HepG2 (cell line): ENCODE data around the gene FAM83G. TPM values are rescaled to one million over a fixed set of nuclear protein-coding genes. Genes with fewer than 3 reads are reported as not detected.

Source experiments
- CHD2 ChIP-seq: IDR thresholded peaks from 2 replicates; pipeline ENCODE4 v1.6.1; 2011; ENCODE audit warnings: low read depth, low read length, improper control_type of control experiment
- CHD4 ChIP-seq: fragments of 200-600 bp; sonication (generic); IDR thresholded peaks from 2 replicates; pipeline ENCODE4 v1.7.0; 2017; ENCODE audit warnings: mild to moderate bottlenecking, low read length, borderline replicate concordance
- E2F1 ChIP-seq: sonication (generic); formaldehyde crosslinking; IDR thresholded peaks from 2 replicates; pipeline ENCODE4 v1.5.0; 2020; ENCODE audit warnings: missing genetic modification reagents
- ELF3 ChIP-seq: IDR thresholded peaks from 2 replicates; pipeline ENCODE4 v1.6.1; 2016; ENCODE audit warnings: missing genetic modification reagents, missing compliant biosample characterization
- HMGXB4 ChIP-seq, 2 experiments: sonication (generic) in 1 of 2; formaldehyde crosslinking in 1 of 2; IDR thresholded peaks; 2 replicates each; pipeline versions ENCODE4 v1.4.0 to v1.6.1; 2018 to 2020; ENCODE audit warnings: missing genetic modification reagents in 2 of 2, borderline replicate concordance in 1 of 2, low read depth in 1 of 2, mild to moderate bottlenecking in 1 of 2, missing biosample characterization in 1 of 2
- KIAA2018 ChIP-seq: sonication (generic); formaldehyde crosslinking; IDR thresholded peaks from 2 replicates; pipeline ENCODE4 v1.5.0; 2020; ENCODE audit warnings: mild to moderate bottlenecking, missing genetic modification reagents, borderline replicate concordance
- MBD4 ChIP-seq: IDR thresholded peaks from 2 replicates; pipeline ENCODE4 v1.6.1; 2012; ENCODE audit warnings: low read length, inconsistent platforms, borderline replicate concordance
- NONO ChIP-seq, 2 experiments: fragments of 450-650 bp in 1 of 2; sonication (generic) in 1 of 2; formaldehyde crosslinking in 1 of 2; IDR thresholded peaks in 1 of 2; conservative IDR thresholded peaks in 1 of 2; 2 replicates each; pipeline versions ENCODE4 v1.6.1 to v1.8.0; 2017 to 2022; ENCODE audit warnings: mild to moderate bottlenecking in 1 of 2, missing genetic modification reagents in 1 of 2, moderate library complexity in 1 of 2
- POGZ ChIP-seq: sonication (generic); formaldehyde crosslinking; IDR thresholded peaks from 2 replicates; pipeline ENCODE4 v1.4.0; 2020; ENCODE audit warnings: mild to moderate bottlenecking, missing genetic modification reagents
- SNAI1 ChIP-seq: sonication (generic); formaldehyde crosslinking; IDR thresholded peaks from 2 replicates; pipeline ENCODE4 v1.5.0; 2020; ENCODE audit warnings: mild to moderate bottlenecking, missing genetic modification reagents, borderline replicate concordance
- ZFX ChIP-seq: sonication (generic); formaldehyde crosslinking; IDR thresholded peaks from 2 replicates; pipeline ENCODE4 v1.4.0; 2020; ENCODE audit warnings: mild to moderate bottlenecking, low read depth, missing genetic modification reagents, moderate library complexity
- ZNF367 ChIP-seq: sonication (generic); formaldehyde crosslinking; IDR thresholded peaks from 2 replicates; pipeline ENCODE4 v1.4.0; 2020; ENCODE audit warnings: missing genetic modification reagents, borderline replicate concordance
- ZNF501 ChIP-seq: sonication (generic); formaldehyde crosslinking; IDR thresholded peaks from 2 replicates; pipeline ENCODE4 v1.5.1; 2020; ENCODE audit warnings: mild to moderate bottlenecking, moderate library complexity, missing genetic modification reagents
- ZNF672 ChIP-seq: sonication (generic); formaldehyde crosslinking; IDR thresholded peaks from 2 replicates; pipeline ENCODE4 v1.8.1; 2022; ENCODE audit warnings: missing genetic modification reagents
- ZNF891 ChIP-seq: sonication (generic); formaldehyde crosslinking; IDR thresholded peaks from 2 replicates; pipeline ENCODE4 v1.5.0; 2020; ENCODE audit warnings: mild to moderate bottlenecking, missing genetic modification reagents
- polyA plus RNA-seq, 8 experiments: library from polyadenylated mRNA; depleted of rRNA in 3 of 8; stranded (reverse) in 7 of 8; unstranded in 1 of 8; fragments of >200 nt; fragmentation: Illumina TruSeq in 4 of 8; extraction: Trizol in 4 of 8; gene quantifications; 2 replicates each; pipeline versions ENCODE4 v1.2.1 to v1.2.3, GENCODE V29; 2011 to 2016; ENCODE audit warnings: low read depth in 4 of 8, missing spikeins in 1 of 8, mixed read lengths in 1 of 8; ENCODE audit not compliant: insufficient read depth in 1 of 8
- total RNA-seq, 5 experiments: library from RNA; depleted of rRNA; stranded (reverse); fragments of >200 nt; fragmentation: Illumina TruSeq; extraction: Trizol; gene quantifications; 2 replicates each; pipeline ENCODE4 v1.2.3, GENCODE V29; 2016; ENCODE audit warnings: low read depth in 1 of 5

The FAM83G gene
- total and polyA plus RNA-seq, 2 of the 13 experiments (the other 11 are each of a cell fraction or from before 2014, with no cell fraction given) = 13.7 to 18.6 TPM

GRCh38 chr17:19012171-19013080 is 7.9 kb upstream of the FAM83G start (continued):
- TF ChIP-seq HMGXB4 (CRISPR knock-in tag; IDR thresholded peaks at IDR 0.05; ENCODE audit: borderline replicate concordance in 1 of 2, low read depth in 1 of 2) (0 out of 4 replicates have a peak, but pooled peaks of 1 of the 2 experiments have one; percentile 26), ELF3 (0 out of 2 replicates have a peak, but pooled peaks have one; percentile 23), MBD4 (no peak), E2F1 (no peak), ZNF672 (no peak), ZFX (CRISPR knock-in tag) (peak; percentile 62), CHD2 (no peak), ZNF891 (CRISPR knock-in tag) (no peak), KIAA2018 (CRISPR knock-in tag) (no peak), ZNF501 (CRISPR knock-in tag) (0 out of 2 replicates have a peak, but pooled peaks have one; percentile 14), SNAI1 (CRISPR knock-in tag) (no peak), ZNF367 (CRISPR knock-in tag) (no peak), POGZ (no peak), CHD4 (no peak), NONO (IDR thresholded peaks at IDR 0.05) (no peak), NONO (CRISPR knock-in tag; conservative IDR thresholded peaks at IDR 0.05) (no peak)
